NCI-H146 (cell line): ENCODE results near the gene UBE2E2.
A peak's percentile ranks its signal among the peaks of the same experiment; 100 is the strongest.

Experiments used
- DNase-seq: peaks from one replicate; lab custom pipeline; 2025; lab: John Stamatoyannopoulos, UW

The UBE2E2 gene

GRCh38 chr3:23480329-23480714, 277.2 kb downstream of the UBE2E2 start:
- DNase-seq, result no peak

GRCh38 chr3:23481011-23481615, 278.0 kb downstream of the UBE2E2 start:
- no peak for DNase-seq

- no peak for DNase-seq
Observed at GRCh38 chr3:23481616-23482278, 278.6 kb downstream of the UBE2E2 start.

- no peak for DNase-seq
Observed at GRCh38 chr3:23484386-23484785, 281.3 kb downstream of the UBE2E2 start.

- DNase-seq, result no peak
Observed at GRCh38 chr3:23485922-23486321, 282.8 kb downstream of the UBE2E2 start.

- no peak for DNase-seq
Observed at GRCh38 chr3:23487015-23487414, 283.9 kb downstream of the UBE2E2 start.

GRCh38 chr3:23488618-23489017, 285.5 kb downstream of the UBE2E2 start:
- DNase-seq, result no peak

GRCh38 chr3:23489300-23490158, 286.4 kb downstream of the UBE2E2 start:
- DNase-seq, result peak; percentile 3

GRCh38 chr3:23490459-23490858, 287.3 kb downstream of the UBE2E2 start:
- DNase-seq, result no peak

GRCh38 chr3:23492057-23492456, 288.9 kb downstream of the UBE2E2 start:
- no peak for DNase-seq

- no peak for DNase-seq
Observed at GRCh38 chr3:23493889-23494288, 290.8 kb downstream of the UBE2E2 start.

GRCh38 chr3:23494967-23495366, 291.8 kb downstream of the UBE2E2 start:
- DNase-seq, result no peak

- DNase-seq, result peak; percentile 26
Observed at GRCh38 chr3:23495507-23495906, 292.4 kb downstream of the UBE2E2 start.

GRCh38 chr3:23496165-23496564, 293.0 kb downstream of the UBE2E2 start:
- DNase-seq, result no peak

GRCh38 chr3:23497156-23497555, 294.0 kb downstream of the UBE2E2 start:
- DNase-seq, result no peak

- DNase-seq, result no peak
Observed at GRCh38 chr3:23501201-23501802, 298.2 kb downstream of the UBE2E2 start.

- DNase-seq, result no peak
Observed at GRCh38 chr3:23508464-23508863, 305.3 kb downstream of the UBE2E2 start.

GRCh38 chr3:23518441-23518840, 315.3 kb downstream of the UBE2E2 start:
- DNase-seq, result no peak

GRCh38 chr3:23519314-23520208, 316.4 kb downstream of the UBE2E2 start:
- no peak for DNase-seq

GRCh38 chr3:23527326-23527725, 324.2 kb downstream of the UBE2E2 start:
- DNase-seq, result no peak

- no peak for DNase-seq
Observed at GRCh38 chr3:23533596-23533995, 330.5 kb downstream of the UBE2E2 start.

- no peak for DNase-seq
Observed at GRCh38 chr3:23533996-23534395, 330.9 kb downstream of the UBE2E2 start.
